Kidney (tissue), 14 donors: ENCODE results near the gene BUB3. TPM values are rescaled to one million over a fixed set of nuclear protein-coding genes. Genes with fewer than 3 reads are reported as not detected.
A peak's percentile ranks its signal among the peaks of the same experiment; 100 is the strongest.

Experiments
- DNase-seq, 5 donors: peaks; one replicate each; pipeline ENCODE4 v3.0.0-alpha.2; 2013 to 2020
- FAIRE-seq: peaks from 2 replicates; lab custom pipeline; 2012; peaks lifted over from hg19 to GRCh38; lab: Jason Lieb, UNC
- H3K27ac ChIP-seq, 2 donors: one replicate each; pipeline ENCODE4 v1.7.0; 2013; ENCODE audit warnings: low read depth in 2 of 2, low read length in 2 of 2, inconsistent platforms in 1 of 2
- H3K27me3 ChIP-seq: one replicate; pipeline ENCODE4 v1.7.1; 2013; ENCODE audit warnings: low read length, inconsistent platforms; ENCODE audit not compliant: control insufficient read depth, insufficient read depth
- H3K36me3 ChIP-seq, 3 donors: one replicate each; pipeline versions ENCODE4 v1.7.0 to v1.7.1; 2013; ENCODE audit warnings: low read length in 3 of 3, control low read depth in 1 of 3, inconsistent platforms in 1 of 3; ENCODE audit not compliant: insufficient read depth in 3 of 3, control insufficient read depth in 2 of 3
- H3K4me1 ChIP-seq, 3 donors: one replicate each; pipeline versions ENCODE4 v1.7.0 to v1.7.1; 2013; ENCODE audit warnings: low read length in 3 of 3, inconsistent platforms in 1 of 3, low read depth in 1 of 3; ENCODE audit not compliant: control insufficient read depth in 2 of 3, insufficient read depth in 2 of 3
- H3K4me3 ChIP-seq, 3 donors: one replicate each; pipeline versions ENCODE4 v1.7.0 to v1.8.1; 2013; ENCODE audit warnings: low read length in 3 of 3, control low read depth in 1 of 3, inconsistent platforms in 1 of 3
- H3K9ac ChIP-seq, 3 donors: one replicate each; pipeline versions ENCODE4 v1.7.0 to v1.7.1; 2013; ENCODE audit warnings: low read length in 3 of 3, control low read depth in 1 of 3, inconsistent platforms in 1 of 3
- H3K9me3 ChIP-seq, 3 donors: one replicate each; pipeline versions ENCODE4 v1.7.0 to v1.7.1; 2013; ENCODE audit warnings: low read length in 3 of 3, control low read depth in 1 of 3, inconsistent platforms in 1 of 3; ENCODE audit not compliant: control insufficient read depth in 2 of 3, insufficient read depth in 1 of 3
- intact Hi-C: fragments of 100-400 bp; cut with DNase I; formaldehyde crosslinking; loops from one replicate; pipeline ENCODE4 v1.11.1; 2022
- polyA plus RNA-seq: library from polyadenylated mRNA; stranded (reverse); fragments of 350-450 nt; fragmentation: Illumina TruSeq; extraction: RNeasy Lipid Tissue Mini Kit (QIAGEN cat#74804); gene quantifications from one replicate; pipeline ENCODE4 v1.2.3, GENCODE V29; 2014; ENCODE audit warnings: low read depth, low replicate concordance; ENCODE audit not compliant: insufficient read depth
- total RNA-seq: library from RNA; stranded (reverse); fragmentation: NEBNext Ultra II Directional; extraction: Animal tissue kit (Norgen Biotek cat#: 25700); gene quantifications from one replicate; pipeline ENCODE4 v1.2.1, GENCODE V29; 2021
- TF ChIP-seq, protein P1 (sequence below): IDR thresholded peaks from 3 replicates; pipeline ENCODE4 v1.5.1; 2012; ENCODE audit warnings: mild to moderate bottlenecking, moderate library complexity, borderline replicate concordance; ENCODE audit not compliant: insufficient read depth; ENCODE audit errors: extremely low read depth
- donor health status: control.
- donor health status: control.
- donor health status: control.
- donor health status: control.
- donor health status: control.
- donor health status: DM: yes; HTN: yes; CAD: no.
- donor health status: Normal renal cell carcinoma (clear cell type).

The BUB3 gene
- total and polyA plus RNA-seq, 2 donors from 2014 or later: 49.0 to 60.8 TPM

DNA sequence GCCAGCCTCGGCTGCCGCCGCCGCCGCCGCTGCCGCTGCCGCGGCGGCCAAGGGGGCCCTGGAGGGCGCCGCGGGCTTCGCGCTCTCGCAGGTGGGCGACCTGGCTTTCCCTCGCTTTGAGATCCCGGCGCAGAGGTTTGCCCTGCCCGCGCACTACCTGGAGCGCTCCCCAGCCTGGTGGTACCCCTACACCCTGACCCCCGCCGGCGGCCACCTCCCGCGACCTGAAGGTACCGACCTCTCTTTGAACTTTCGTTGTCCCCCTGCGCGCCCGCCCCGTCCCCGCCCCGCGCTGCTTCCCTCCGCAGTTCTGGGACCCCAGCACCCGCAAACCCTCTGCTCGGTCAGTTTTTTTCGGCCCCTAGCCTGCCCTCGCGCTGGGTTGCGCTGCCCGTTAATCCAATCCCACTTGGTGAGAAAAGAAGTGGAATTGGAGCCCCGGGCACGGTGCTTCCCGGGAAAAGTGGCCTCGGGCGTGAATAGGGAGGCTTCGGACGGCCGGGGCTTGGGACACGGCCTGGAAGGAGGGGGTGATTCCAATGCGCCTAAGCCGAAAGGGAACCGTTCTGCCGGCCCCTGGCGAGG is 17.9 kb upstream of the BUB3 start:
- Histone ChIP-seq H3K4me3 (no peak overlapping the region), H3K27me3 (peaks cover 83% of the 10 kb centered on the region), H3K27ac (no peak overlapping the region), H3K4me1 (peaks cover 0 to 28% (median 0%) of the 10 kb centered on the region in 3 donors), H3K9ac (no peak overlapping the region), H3K36me3 (no peaks in the 10 kb centered on the region), H3K9me3 (no peaks in the 10 kb centered on the region)
- intact Hi-C loops: no loop called here
- FAIRE-seq: no peak
- TF ChIP-seq, protein P1, sequence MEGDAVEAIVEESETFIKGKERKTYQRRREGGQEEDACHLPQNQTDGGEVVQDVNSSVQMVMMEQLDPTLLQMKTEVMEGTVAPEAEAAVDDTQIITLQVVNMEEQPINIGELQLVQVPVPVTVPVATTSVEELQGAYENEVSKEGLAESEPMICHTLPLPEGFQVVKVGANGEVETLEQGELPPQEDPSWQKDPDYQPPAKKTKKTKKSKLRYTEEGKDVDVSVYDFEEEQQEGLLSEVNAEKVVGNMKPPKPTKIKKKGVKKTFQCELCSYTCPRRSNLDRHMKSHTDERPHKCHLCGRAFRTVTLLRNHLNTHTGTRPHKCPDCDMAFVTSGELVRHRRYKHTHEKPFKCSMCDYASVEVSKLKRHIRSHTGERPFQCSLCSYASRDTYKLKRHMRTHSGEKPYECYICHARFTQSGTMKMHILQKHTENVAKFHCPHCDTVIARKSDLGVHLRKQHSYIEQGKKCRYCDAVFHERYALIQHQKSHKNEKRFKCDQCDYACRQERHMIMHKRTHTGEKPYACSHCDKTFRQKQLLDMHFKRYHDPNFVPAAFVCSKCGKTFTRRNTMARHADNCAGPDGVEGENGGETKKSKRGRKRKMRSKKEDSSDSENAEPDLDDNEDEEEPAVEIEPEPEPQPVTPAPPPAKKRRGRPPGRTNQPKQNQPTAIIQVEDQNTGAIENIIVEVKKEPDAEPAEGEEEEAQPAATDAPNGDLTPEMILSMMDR: no peak
- peak in 2 of 5 donors; percentile 23 to 56 for DNase-seq

DNA sequence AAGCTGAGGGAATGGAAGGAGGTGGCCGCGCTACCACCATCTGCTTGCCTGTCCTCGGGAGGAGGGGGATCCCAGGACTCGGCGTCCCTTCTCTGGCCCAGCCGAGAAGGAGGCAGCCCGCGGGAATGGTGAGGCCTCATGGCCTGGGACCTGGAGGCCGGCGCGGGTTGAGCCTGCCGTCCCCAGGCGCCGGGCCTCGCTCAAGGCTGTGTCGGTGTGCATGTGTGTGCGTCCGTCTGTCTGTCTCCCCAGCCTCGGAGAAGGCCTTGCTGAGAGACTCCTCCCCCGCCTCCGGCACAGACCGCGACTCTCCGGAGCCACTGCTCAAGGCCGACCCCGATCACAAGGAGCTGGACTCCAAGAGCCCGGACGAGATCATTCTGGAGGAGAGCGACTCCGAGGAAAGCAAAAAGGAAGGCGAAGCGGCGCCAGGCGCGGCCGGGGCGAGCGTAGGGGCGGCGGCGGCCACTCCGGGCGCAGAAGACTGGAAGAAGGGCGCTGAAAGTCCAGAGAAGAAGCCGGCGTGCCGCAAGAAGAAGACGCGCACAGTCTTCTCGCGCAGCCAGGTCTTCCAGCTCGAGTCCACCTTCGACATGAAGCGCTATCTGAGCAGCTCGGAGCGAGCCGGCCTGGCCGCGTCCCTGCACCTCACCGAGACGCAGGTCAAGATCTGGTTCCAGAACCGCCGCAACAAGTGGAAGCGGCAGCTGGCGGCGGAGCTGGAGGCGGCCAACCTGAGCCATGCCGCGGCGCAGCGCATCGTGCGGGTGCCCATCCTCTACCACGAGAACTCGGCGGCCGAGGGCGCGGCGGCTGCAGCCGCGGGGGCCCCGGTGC is 17.2 kb upstream of the BUB3 start:
- Histone ChIP-seq H3K4me1 (peaks cover 0 to 28% (median 0%) of the 10 kb centered on the region in 3 donors), H3K9ac (no peak overlapping the region)

GRCh38 chr10:123139165-123139520 is 15.1 kb upstream of the BUB3 start:
- TF ChIP-seq, protein P1: no peak
- H3K9me3 ChIP-seq: no peaks in the 10 kb centered on the region
- peaks cover 82% of the 10 kb centered on the region for H3K27me3 ChIP-seq
- no peaks in the 10 kb centered on the region for H3K36me3 ChIP-seq
- DNase-seq (no peak), FAIRE-seq (no peak)
- H3K9ac ChIP-seq: no peak overlapping the region
- intact Hi-C loops: no loop called here
- H3K4me3 ChIP-seq: no peak overlapping the region
- peaks cover 0 to 18% (median 0%) of the 10 kb centered on the region in 3 donors for H3K4me1 ChIP-seq
- H3K27ac ChIP-seq: no peak overlapping the region

More for the DNA sequence above, 17.2 kb upstream of the BUB3 start:
- Histone ChIP-seq H3K27me3 (peaks cover 84% of the 10 kb centered on the region), H3K36me3 (no peaks in the 10 kb centered on the region), H3K9me3 (no peaks in the 10 kb centered on the region), H3K4me3 (no peak overlapping the region), H3K27ac (no peak overlapping the region)
- TF ChIP-seq, protein P1: no peak
- no peak for FAIRE-seq
- peak; percentile 51 to 74 (median 53) for DNase-seq
- intact Hi-C loops: no loop called here
